ENCODE results near the gene PCMT1. TPM values are rescaled to one million over a fixed set of nuclear protein-coding genes. Genes with fewer than 3 reads are reported as not detected.

Gene PCMT1
- total and polyA plus RNA-seq, 2 of the 13 experiments (the other 11 are each of a cell fraction or from before 2014, with no cell fraction given): 112 to 169 TPM

DNA sequence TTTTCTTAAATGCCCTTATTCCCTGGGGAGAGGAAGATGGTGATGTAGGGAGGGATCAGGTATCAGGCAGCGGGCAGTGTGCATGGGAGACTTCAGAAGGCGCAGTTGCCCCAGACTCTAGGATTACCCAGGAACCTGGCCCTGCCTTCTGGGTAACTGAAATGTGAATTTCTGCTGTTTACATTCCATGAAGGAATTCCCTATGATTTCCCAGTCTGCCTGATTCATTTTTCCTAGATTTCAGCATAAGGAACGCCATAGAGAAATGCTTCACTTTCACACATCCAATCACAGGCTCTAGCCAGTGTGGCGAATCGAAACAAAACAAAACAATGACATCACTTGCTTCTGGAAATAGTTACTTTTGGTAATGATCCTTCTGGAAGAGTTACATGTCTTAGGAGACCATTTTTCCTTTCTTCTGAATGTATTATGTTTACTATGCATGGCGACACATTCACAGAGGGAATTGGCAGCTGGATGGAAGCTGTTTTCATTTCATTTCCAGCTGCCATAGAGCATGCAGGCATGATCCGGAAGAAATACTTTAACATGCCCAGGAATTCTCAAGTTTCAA lies 81.3 kb downstream of the PCMT1 start (continued):
- no peak for TF ChIP-seq MAZ (IDR thresholded peaks at IDR 0.05; ENCODE audit: borderline replicate concordance, low read depth, low read length)
- 0 out of 2 replicates have a peak, but pooled peaks have one; percentile 6 for TF ChIP-seq MAZ (CRISPR knock-in tag; IDR thresholded peaks at IDR 0.05; ENCODE audit: low read depth)
- TF ChIP-seq AKAP8 (CRISPR knock-in tag; IDR thresholded peaks at IDR 0.05): no peak
- TF ChIP-seq, protein P1, sequence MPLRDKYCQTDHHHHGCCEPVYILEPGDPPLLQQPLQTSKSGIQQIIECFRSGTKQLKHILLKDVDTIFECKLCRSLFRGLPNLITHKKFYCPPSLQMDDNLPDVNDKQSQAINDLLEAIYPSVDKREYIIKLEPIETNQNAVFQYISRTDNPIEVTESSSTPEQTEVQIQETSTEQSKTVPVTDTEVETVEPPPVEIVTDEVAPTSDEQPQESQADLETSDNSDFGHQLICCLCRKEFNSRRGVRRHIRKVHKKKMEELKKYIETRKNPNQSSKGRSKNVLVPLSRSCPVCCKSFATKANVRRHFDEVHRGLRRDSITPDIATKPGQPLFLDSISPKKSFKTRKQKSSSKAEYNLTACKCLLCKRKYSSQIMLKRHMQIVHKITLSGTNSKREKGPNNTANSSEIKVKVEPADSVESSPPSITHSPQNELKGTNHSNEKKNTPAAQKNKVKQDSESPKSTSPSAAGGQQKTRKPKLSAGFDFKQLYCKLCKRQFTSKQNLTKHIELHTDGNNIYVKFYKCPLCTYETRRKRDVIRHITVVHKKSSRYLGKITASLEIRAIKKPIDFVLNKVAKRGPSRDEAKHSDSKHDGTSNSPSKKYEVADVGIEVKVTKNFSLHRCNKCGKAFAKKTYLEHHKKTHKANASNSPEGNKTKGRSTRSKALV (CRISPR knock-in tag; IDR thresholded peaks at IDR 0.05): no peak
- TF ChIP-seq FOXA1 (IDR thresholded peaks at IDR 0.05): no peak
- TF ChIP-seq FOXA1 (CRISPR knock-in tag; IDR thresholded peaks at IDR 0.05): peak; percentile 14; the same call in 1 of the 2 replicates
- 0 out of 2 replicates have a peak, but pooled peaks have one; percentile 1 for TF ChIP-seq TARDBP (CRISPR knock-in tag; IDR thresholded peaks at IDR 0.05)
- no peak; the same call in 1 of the 2 replicates for TF ChIP-seq SMAD3 (CRISPR knock-in tag; IDR thresholded peaks at IDR 0.05)
- TF ChIP-seq SP4 (CRISPR knock-in tag; IDR thresholded peaks at IDR 0.05): 0 out of 2 replicates have a peak, but pooled peaks have one; percentile 3
- TF ChIP-seq CREM (IDR thresholded peaks at IDR 0.05): 0 out of 2 replicates have a peak, but pooled peaks have one; percentile 24
- no peak for TF ChIP-seq CREM (CRISPR knock-in tag; IDR thresholded peaks at IDR 0.05)

DNA sequence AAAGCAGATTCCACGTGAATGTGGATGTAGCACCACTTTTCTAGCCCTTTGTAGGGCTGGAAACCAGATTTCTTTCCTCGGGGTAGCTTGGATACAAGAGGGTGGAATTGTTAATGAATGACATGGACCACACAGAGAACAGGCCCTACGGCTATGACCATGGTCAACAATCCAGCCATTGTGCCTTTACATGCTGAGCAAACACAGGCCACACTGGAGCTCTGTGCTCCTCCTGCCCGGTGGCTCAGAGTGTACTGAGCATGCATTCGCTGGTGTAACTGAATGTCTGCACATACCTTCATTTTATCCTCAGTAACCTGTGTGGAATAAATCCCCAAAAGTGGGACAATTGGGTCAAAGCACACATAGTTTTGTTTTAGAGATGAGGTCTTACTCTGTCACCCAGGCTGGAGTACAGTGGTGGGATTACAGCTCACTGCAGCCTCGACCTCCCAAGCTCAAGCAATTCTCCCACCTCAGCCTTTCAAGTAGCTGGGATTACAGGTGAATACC lies 81.8 kb downstream of the PCMT1 start:
- H4K20me1 ChIP-seq (ENCODE audit: insufficient read depth, low read length): no peaks in the 10 kb centered on the region
- H3K4me2 ChIP-seq (ENCODE audit: low read depth, low read length): peak overlapping the region; percentile 63
- peak overlapping the region; percentile 75 for H3K27ac ChIP-seq (ENCODE audit: extremely low read length, insufficient read depth, low read length)
- no TSS peak for BruUV-seq (replicated peaks)
- peak; percentile 100 for ATAC-seq
- peak overlapping the region; percentile 53 for H3K9ac ChIP-seq (ENCODE audit: insufficient read depth, low read depth, low read length)
- peak overlapping the region; percentile 4 for H2AFZ ChIP-seq (ENCODE audit: low read length)
- in situ Hi-C loops (cut with HindIII; ENCODE audit: extremely low pct_ligation_motif_present, low pct_unique_long_range_greater_than_20kb) (no loop called here), intact Hi-C loops (cut with micrococcal nuclease; ENCODE audit: unreplicated experiment) (loop anchor here (2.0 to 5.0 kb wide), 2 partner anchors 107 to 184 kb away; partner anchors contain the start of gene KATNA1)
- H3K36me3 ChIP-seq (replicated peaks in 1 of 2; ENCODE audit: control insufficient read depth in 1 of 2, insufficient read depth in 2 of 2, low read length in 2 of 2): peaks cover 1 to 13% of the 10 kb centered on the region in 2 experiments; a peak in 4 of 5 replicates
- peak overlapping the region in 1 of 3 experiments; percentile 34; a peak in 1 of 6 replicates for H3K4me3 ChIP-seq (replicated peaks in 1 of 3; ENCODE audit: insufficient read depth in 1 of 3, low read depth in 2 of 3, low read length in 3 of 3)
- peak; percentile 95 for DNase-seq (ENCODE audit: low spot score)
- H3K27me3 ChIP-seq (ENCODE audit: control insufficient read depth in 1 of 2, insufficient read depth in 2 of 2, low read length in 2 of 2): no peaks in the 10 kb centered on the region
- ChIA-PET POLR2A (interaction anchor here (1.1 to 2.3 kb wide), 6 partner anchors 16 to 114 kb away, joined by 5 to 8 read pairs (median 7); partner anchors contain the start of genes LATS1, LRP11 and PCMT1), CTCF (ENCODE audit: low intra/inter-chr PET ratio, low total read pairs) (no interaction called here)
- H3K9me3 ChIP-seq (ENCODE audit: low read length): no peaks in the 10 kb centered on the region
- FAIRE-seq: peak; percentile 100
- no peaks in the 10 kb centered on the region for H3K79me2 ChIP-seq (ENCODE audit: insufficient read depth, low read length)
- H3K4me1 ChIP-seq (ENCODE audit: insufficient read depth, low read length): peaks cover 26% of the 10 kb centered on the region
- 8% methylated on average over 6 of the region's 6 CpGs for WGBS (ENCODE audit: low lambda C conversion rate)
- 0 out of 2 replicates have a peak, but pooled peaks have one; percentile 55 for TF ChIP-seq ZNF274 (CRISPR knock-in tag; IDR thresholded peaks at IDR 0.05)
- no peak for TF ChIP-seq ZNF432 (CRISPR knock-in tag; IDR thresholded peaks at IDR 0.05; ENCODE audit: borderline replicate concordance)
- TF ChIP-seq, protein P2, sequence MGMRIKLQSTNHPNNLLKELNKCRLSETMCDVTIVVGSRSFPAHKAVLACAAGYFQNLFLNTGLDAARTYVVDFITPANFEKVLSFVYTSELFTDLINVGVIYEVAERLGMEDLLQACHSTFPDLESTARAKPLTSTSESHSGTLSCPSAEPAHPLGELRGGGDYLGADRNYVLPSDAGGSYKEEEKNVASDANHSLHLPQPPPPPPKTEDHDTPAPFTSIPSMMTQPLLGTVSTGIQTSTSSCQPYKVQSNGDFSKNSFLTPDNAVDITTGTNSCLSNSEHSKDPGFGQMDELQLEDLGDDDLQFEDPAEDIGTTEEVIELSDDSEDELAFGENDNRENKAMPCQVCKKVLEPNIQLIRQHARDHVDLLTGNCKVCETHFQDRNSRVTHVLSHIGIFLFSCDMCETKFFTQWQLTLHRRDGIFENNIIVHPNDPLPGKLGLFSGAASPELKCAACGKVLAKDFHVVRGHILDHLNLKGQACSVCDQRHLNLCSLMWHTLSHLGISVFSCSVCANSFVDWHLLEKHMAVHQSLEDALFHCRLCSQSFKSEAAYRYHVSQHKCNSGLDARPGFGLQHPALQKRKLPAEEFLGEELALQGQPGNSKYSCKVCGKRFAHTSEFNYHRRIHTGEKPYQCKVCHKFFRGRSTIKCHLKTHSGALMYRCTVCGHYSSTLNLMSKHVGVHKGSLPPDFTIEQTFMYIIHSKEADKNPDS (CRISPR knock-in tag; IDR thresholded peaks at IDR 0.05): no peak
- TF ChIP-seq ZNF792 (CRISPR knock-in tag; IDR thresholded peaks at IDR 0.05): 0 out of 2 replicates have a peak, but pooled peaks have one; percentile 54
- no peak for TF ChIP-seq CHD2 (IDR thresholded peaks at IDR 0.05; ENCODE audit: low read depth, low read length)
- no peak for TF ChIP-seq ZNF558 (CRISPR knock-in tag; IDR thresholded peaks at IDR 0.05; ENCODE audit: borderline replicate concordance)
- no peak; the same call in 1 of the 2 replicates for TF ChIP-seq ZNF607 (CRISPR knock-in tag; IDR thresholded peaks at IDR 0.05; ENCODE audit: borderline replicate concordance)
- peak; percentile 80; the same call in 1 of the 2 replicates for TF ChIP-seq WIZ (CRISPR knock-in tag; IDR thresholded peaks at IDR 0.05)
- TF ChIP-seq CBFB (CRISPR knock-in tag; IDR thresholded peaks at IDR 0.05): peak; percentile 59; the same call in 1 of the 2 replicates
- no peak; the same call in 1 of the 2 replicates for TF ChIP-seq HNF4A (CRISPR knock-in tag; IDR thresholded peaks at IDR 0.05)
